Glomerular visceral epithelial cell (primary cell): Measurements from ENCODE around the gene PPP1R12A.

Source experiments
- DNase-seq: peaks from one replicate; pipeline ENCODE4 v3.0.0-alpha.2; 2016; ENCODE audit errors: extremely low spot score

PPP1R12A gene

GRCh38 chr12:79769189-79769859 is 165.6 kb downstream of the PPP1R12A start:
- DNase-seq: no peak

GRCh38 chr12:79766705-79767464 is 168.0 kb downstream of the PPP1R12A start:
- no peak for DNase-seq

- no peak for DNase-seq
Measured at GRCh38 chr12:79765157-79765556, 169.7 kb downstream of the PPP1R12A start.

- no peak for DNase-seq
Measured at GRCh38 chr12:79764641-79765040, 170.3 kb downstream of the PPP1R12A start.

- DNase-seq: no peak
Measured at GRCh38 chr12:79763766-79764452, 171.0 kb downstream of the PPP1R12A start.

- DNase-seq: no peak
Measured at GRCh38 chr12:79761341-79761740, 173.6 kb downstream of the PPP1R12A start.

- DNase-seq: no peak
Measured at GRCh38 chr12:79747274-79747673, 187.6 kb downstream of the PPP1R12A start.

- peak; percentile 69 for DNase-seq
Measured at GRCh38 chr12:79737875-79738718, 196.8 kb downstream of the PPP1R12A start.

- no peak for DNase-seq
Measured at GRCh38 chr12:79732638-79733037, 202.3 kb downstream of the PPP1R12A start.

- DNase-seq: peak; percentile 37
Measured at GRCh38 chr12:79725987-79726386, 208.9 kb downstream of the PPP1R12A start.
